Transverse colon (tissue), 4 donors: ENCODE data around the gene ARHGAP42. TPM values are rescaled to one million over a fixed set of nuclear protein-coding genes. Genes with fewer than 3 reads are reported as not detected.

Source experiments
- DNase-seq: peaks from one replicate; pipeline ENCODE4 v3.0.0-alpha.2; 2019
- H3K27ac ChIP-seq, 4 donors: fragments of 200-600 bp; sonication (generic); 2 replicates each; pipeline ENCODE4 v1.5.1; 2016 to 2018; ENCODE audit warnings: inconsistent platforms in 4 of 4
- H3K27me3 ChIP-seq: fragments of 200-600 bp; sonication (generic); 2 replicates; pipeline ENCODE4 v1.5.1; 2017; ENCODE audit warnings: inconsistent platforms
- H3K36me3 ChIP-seq, 4 donors: fragments of 200-600 bp; sonication (generic); 2 replicates each; pipeline ENCODE4 v1.5.1; 2017 to 2019; ENCODE audit warnings: inconsistent platforms in 4 of 4
- H3K4me1 ChIP-seq, 4 donors: fragments of 200-600 bp; sonication (generic); 2 replicates each; pipeline ENCODE4 v1.5.1; 2017 to 2020; ENCODE audit warnings: inconsistent platforms in 4 of 4
- H3K4me3 ChIP-seq, 4 donors: fragments of 200-600 bp; sonication (generic); 1 replicate in 1 of 4; 2 replicates in 3 of 4; pipeline versions ENCODE4 v1.5.1 to v1.6.1; 2017 to 2019; ENCODE audit warnings: inconsistent platforms in 4 of 4
- H3K9me3 ChIP-seq, 2 donors: fragments of 200-600 bp; sonication (generic); 2 replicates each; pipeline ENCODE4 v1.5.1; 2017 to 2019; ENCODE audit warnings: inconsistent platforms in 2 of 2
- EP300 ChIP-seq: sonication (generic); formaldehyde crosslinking; IDR thresholded peaks from one replicate; pipeline ENCODE4 v1.6.1; 2017; ENCODE audit warnings: antibody characterized with exemption, low read depth
- POLR2A ChIP-seq: fragments of 450-650 bp; IDR thresholded peaks from one replicate; pipeline ENCODE4 v1.6.1; 2016; ENCODE audit warnings: antibody characterized with exemption, mild to moderate bottlenecking, moderate library complexity
- POLR2AphosphoS5 ChIP-seq, 3 donors: sonication (generic); formaldehyde crosslinking; IDR thresholded peaks; one replicate each; pipeline ENCODE4 v1.6.1; 2016; ENCODE audit warnings: antibody characterized with exemption in 3 of 3
- WGBS, 2 donors: methylation state at CpG; one replicate each; pipeline ENCODE4 v1.1.5; 2018; ENCODE audit warnings: low coverage in 1 of 2; 5-methylcytosine and 5-hydroxymethylcytosine counted together
- in situ Hi-C, 4 donors: fragments of 200-750 bp; cut with MboI; loops; one replicate each; pipeline versions ENCODE4 v1.15.0 to v1.15.1; 2017; ENCODE audit warnings: low sequenced_read_pairs in 3 of 4, low pct_ligation_motif_present in 1 of 4, low pct_unique_long_range_greater_than_20kb in 1 of 4
- intact Hi-C: fragments of 100-400 bp; cut with DNase I; formaldehyde crosslinking; loops from one replicate; pipeline ENCODE4 v1.15.1; 2023; ENCODE audit warnings: low total_unique reads
- total RNA-seq, 4 donors: library from RNA; depleted of rRNA; stranded (reverse); fragments of >200 nt; gene quantifications; one replicate each; pipeline ENCODE4 v1.1.0, GENCODE V29; 2016
- TF ChIP-seq, protein P1 (sequence below), 5 experiments: fragments of 200-600 bp in 3 of 5; fragments of 450-650 bp in 2 of 5; sonication (generic) in 3 of 5; IDR thresholded peaks; 1 replicate in 2 of 5; 2 replicates in 3 of 5; pipeline ENCODE4 v1.5.1; 2016 to 2017; ENCODE audit warnings: antibody characterized with exemption in 5 of 5, inconsistent platforms in 3 of 5, mild to moderate bottlenecking in 2 of 5, moderate library complexity in 1 of 5

Gene ARHGAP42
- total RNA-seq, 4 donors from 2014 or later, result 33.3 to 62.5 (median 40.9) TPM

DNA sequence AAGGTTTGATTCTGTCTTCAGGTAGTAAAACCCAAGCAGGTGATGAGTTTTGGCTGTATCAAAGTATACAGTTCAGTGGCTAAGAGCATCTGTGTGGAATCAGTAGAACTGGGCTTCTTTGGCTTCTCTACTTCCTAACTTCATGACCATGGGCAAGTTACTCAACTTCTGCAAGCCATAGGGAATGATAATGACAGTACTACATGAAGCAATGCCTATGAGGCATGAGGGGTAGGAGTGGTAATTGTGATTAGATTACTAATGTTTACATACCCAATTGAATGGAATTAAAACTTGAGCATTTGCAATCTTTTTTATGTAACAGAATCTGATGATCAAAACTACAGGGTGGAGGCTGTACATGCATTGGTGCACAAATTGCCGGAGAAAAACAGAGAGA lies 278.3 kb downstream of the ARHGAP42 start:
- in situ Hi-C loops (no loop called here), intact Hi-C loops (no loop called here)
- Histone ChIP-seq H3K27me3 (no peaks in the 10 kb centered on the region), H3K4me3 (no peak overlapping the region), H3K27ac (no peak overlapping the region), H3K36me3 (peaks cover 0 to 19% (median 6%) of the 10 kb centered on the region in 4 donors), H3K4me1 (no peaks in the 10 kb centered on the region), H3K9me3 (peaks cover 8 to 9% of the 10 kb centered on the region in 2 donors)
- 88 to 94% methylated on average over 1 of the region's 1 CpG for WGBS, 2 donors
- TF ChIP-seq POLR2AphosphoS5 (IDR thresholded peaks at IDR 0.05), result no peak
- no peak for TF ChIP-seq POLR2A
- TF ChIP-seq, protein P1, sequence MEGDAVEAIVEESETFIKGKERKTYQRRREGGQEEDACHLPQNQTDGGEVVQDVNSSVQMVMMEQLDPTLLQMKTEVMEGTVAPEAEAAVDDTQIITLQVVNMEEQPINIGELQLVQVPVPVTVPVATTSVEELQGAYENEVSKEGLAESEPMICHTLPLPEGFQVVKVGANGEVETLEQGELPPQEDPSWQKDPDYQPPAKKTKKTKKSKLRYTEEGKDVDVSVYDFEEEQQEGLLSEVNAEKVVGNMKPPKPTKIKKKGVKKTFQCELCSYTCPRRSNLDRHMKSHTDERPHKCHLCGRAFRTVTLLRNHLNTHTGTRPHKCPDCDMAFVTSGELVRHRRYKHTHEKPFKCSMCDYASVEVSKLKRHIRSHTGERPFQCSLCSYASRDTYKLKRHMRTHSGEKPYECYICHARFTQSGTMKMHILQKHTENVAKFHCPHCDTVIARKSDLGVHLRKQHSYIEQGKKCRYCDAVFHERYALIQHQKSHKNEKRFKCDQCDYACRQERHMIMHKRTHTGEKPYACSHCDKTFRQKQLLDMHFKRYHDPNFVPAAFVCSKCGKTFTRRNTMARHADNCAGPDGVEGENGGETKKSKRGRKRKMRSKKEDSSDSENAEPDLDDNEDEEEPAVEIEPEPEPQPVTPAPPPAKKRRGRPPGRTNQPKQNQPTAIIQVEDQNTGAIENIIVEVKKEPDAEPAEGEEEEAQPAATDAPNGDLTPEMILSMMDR (IDR thresholded peaks at IDR 0.05), result no peak
- TF ChIP-seq EP300, result no peak
- DNase-seq, result no peak

- TF ChIP-seq, protein P1 (IDR thresholded peaks at IDR 0.05), result no peak
- TF ChIP-seq POLR2AphosphoS5 (IDR thresholded peaks at IDR 0.05) (no peak), POLR2A (no peak), EP300 (no peak)
- in situ Hi-C loops (no loop called here), intact Hi-C loops (no loop called here)
- H3K36me3 ChIP-seq, result peaks cover 0 to 19% (median 6%) of the 10 kb centered on the region in 4 donors
- peaks cover 8 to 9% of the 10 kb centered on the region in 2 donors for H3K9me3 ChIP-seq
- no peak overlapping the region for H3K27ac ChIP-seq
- no peaks in the 10 kb centered on the region for H3K27me3 ChIP-seq
- no peaks in the 10 kb centered on the region for H3K4me1 ChIP-seq
- DNase-seq, result no peak
- no peak overlapping the region for H3K4me3 ChIP-seq
These were observed 279.3 kb downstream of the ARHGAP42 start for GRCh38 chr11:100966366-100966765.

DNA sequence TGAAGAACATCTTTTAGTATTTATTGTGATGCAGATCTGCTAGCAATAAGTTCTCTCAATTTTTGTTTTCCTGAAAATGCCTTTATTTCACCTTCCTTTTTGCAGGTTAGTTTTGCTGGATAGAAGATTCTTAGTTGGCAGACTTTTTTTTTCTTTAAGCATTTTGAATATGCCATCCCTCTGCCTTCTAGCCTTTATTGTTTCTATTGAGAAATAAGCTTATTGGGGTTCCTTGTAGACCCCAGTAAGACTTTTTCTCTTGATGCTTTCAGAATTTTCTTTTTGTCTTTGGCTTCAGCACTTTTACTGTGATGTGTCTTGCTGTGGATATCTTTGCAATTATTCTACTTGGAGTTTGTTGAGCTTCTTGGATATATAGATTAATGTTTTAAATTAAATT lies 281.9 kb downstream of the ARHGAP42 start:
- Histone ChIP-seq H3K4me3 (no peak overlapping the region), H3K9me3 (peaks cover 8 to 9% of the 10 kb centered on the region in 2 donors), H3K27me3 (no peaks in the 10 kb centered on the region), H3K27ac (no peak overlapping the region), H3K4me1 (no peaks in the 10 kb centered on the region), H3K36me3 (peaks cover 0 to 19% (median 0%) of the 10 kb centered on the region in 4 donors)
- TF ChIP-seq, protein P1 (IDR thresholded peaks at IDR 0.05), result no peak
- no peak for TF ChIP-seq EP300
- TF ChIP-seq POLR2AphosphoS5 (IDR thresholded peaks at IDR 0.05), result no peak
- no peak for TF ChIP-seq POLR2A
- in situ Hi-C loops (no loop called here), intact Hi-C loops (no loop called here)
- DNase-seq, result no peak

- intact Hi-C loops (no loop called here), in situ Hi-C loops (no loop called here)
- H3K4me3 ChIP-seq, result no peak overlapping the region
- H3K36me3 ChIP-seq, result peaks cover 0 to 20% (median 0%) of the 10 kb centered on the region in 4 donors
- TF ChIP-seq, protein P1 (IDR thresholded peaks at IDR 0.05), result no peak
- TF ChIP-seq EP300, result no peak
- WGBS, 2 donors, result 77 to 86% methylated on average over 1 to 4 of the region's 4 CpGs
- DNase-seq, result no peak
- H3K27me3 ChIP-seq, result no peaks in the 10 kb centered on the region
- H3K9me3 ChIP-seq, result peaks cover 8 to 9% of the 10 kb centered on the region in 2 donors
- no peaks in the 10 kb centered on the region for H3K4me1 ChIP-seq
- no peak overlapping the region for H3K27ac ChIP-seq
These were observed 283.4 kb downstream of the ARHGAP42 start for GRCh38 chr11:100970283-100971164.
